WI38 (cell line): ENCODE data around the gene SCYL1.

Experiments
- H3K4me3 ChIP-seq: 2 replicates; pipeline ENCODE4 v1.5.1; 2011; ENCODE audit warnings: low read depth, mild to moderate bottlenecking, control low read depth, low read length
- CTCF ChIP-seq: IDR thresholded peaks from 2 replicates; pipeline ENCODE4 v1.5.1; 2012; ENCODE audit warnings: low read depth, mild to moderate bottlenecking, control low read depth, low read length

The SCYL1 gene

DNA sequence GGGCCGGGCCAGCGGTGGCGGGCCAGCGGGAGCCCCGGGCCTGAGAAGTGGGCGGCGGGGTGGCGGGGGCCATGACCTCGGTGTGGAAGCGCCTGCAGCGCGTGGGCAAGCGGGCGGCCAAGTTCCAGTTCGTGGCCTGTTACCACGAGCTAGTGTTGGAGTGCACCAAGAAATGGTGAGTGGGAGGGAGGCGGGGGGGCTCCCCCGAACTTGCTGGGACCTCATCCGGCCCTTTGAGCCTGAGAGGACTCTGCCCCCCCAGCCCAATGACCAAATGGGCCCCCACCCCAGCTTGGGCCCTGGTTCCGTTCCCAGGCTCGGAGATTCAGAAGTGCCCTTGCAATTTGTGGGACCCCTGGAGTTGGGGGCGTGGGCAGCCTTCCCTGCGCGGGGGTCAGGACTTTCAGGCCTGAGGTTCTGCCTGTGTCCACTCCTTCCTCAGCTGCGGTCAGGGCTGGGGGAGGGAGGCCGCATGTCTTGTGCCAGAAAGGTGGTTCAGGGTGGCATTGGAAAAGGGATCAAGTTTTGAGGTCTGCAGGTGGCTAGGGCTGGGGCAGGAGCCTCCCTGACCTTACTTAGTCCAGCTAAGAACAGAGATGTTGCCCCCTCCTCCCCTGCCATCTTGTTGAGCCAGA lies 51.5 kb downstream of the SCYL1 start:
- peak overlapping the region; percentile 63 for H3K4me3 ChIP-seq
- no peak for TF ChIP-seq CTCF

- peak overlapping the region; percentile 63 for H3K4me3 ChIP-seq
- no peak for TF ChIP-seq CTCF
Measured at GRCh38 chr11:65576867-65577755, 52.2 kb downstream of the SCYL1 start.

- TF ChIP-seq CTCF = no peak
- peak overlapping the region; percentile 63 for H3K4me3 ChIP-seq
Measured at GRCh38 chr11:65577756-65578109, 52.9 kb downstream of the SCYL1 start.

GRCh38 chr11:65578134-65578533 lies 53.3 kb downstream of the SCYL1 start:
- no peak for TF ChIP-seq CTCF
- no peak overlapping the region for H3K4me3 ChIP-seq

DNA sequence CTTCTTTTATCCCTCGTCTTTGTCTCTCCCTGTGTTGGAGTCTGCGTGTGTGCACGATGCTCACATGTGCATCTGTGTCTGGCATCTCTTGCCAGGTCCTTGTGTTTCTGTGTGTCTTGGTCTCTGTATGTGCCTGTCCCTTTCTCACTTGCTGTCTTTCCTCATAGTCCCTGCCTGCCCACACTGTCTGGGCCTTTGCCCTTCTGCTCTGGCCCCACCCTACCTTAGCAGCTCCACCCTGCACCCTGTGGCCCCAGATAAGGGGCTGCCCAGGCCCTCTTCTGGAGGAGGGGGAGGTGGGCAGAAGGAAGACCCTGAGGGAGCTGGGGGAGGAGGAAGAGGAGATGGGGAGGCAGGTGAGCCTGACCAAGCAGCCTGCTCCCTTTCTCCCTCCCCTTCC lies 53.8 kb downstream of the SCYL1 start:
- H3K4me3 ChIP-seq = no peak overlapping the region
- TF ChIP-seq CTCF = no peak

DNA sequence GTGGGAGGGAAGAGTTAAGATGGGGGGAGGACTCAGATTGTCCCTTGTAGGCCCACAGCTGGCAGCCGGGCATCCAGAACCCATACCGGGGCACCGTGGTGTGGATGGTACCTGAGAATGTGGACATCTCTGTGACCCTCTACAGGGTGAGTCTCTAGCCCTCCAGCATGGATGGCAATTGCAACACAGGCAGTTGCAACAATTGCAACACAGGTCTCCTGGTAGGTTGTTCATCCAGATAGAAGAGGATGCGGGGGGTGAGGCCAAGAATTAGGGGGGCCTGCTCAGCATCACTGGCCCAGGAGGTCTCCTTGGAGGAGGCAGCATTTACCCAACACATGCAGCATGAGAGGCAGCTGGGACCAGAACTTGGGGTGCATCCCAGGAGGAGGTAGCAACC lies 54.4 kb downstream of the SCYL1 start:
- TF ChIP-seq CTCF = no peak
- no peak overlapping the region for H3K4me3 ChIP-seq

DNA sequence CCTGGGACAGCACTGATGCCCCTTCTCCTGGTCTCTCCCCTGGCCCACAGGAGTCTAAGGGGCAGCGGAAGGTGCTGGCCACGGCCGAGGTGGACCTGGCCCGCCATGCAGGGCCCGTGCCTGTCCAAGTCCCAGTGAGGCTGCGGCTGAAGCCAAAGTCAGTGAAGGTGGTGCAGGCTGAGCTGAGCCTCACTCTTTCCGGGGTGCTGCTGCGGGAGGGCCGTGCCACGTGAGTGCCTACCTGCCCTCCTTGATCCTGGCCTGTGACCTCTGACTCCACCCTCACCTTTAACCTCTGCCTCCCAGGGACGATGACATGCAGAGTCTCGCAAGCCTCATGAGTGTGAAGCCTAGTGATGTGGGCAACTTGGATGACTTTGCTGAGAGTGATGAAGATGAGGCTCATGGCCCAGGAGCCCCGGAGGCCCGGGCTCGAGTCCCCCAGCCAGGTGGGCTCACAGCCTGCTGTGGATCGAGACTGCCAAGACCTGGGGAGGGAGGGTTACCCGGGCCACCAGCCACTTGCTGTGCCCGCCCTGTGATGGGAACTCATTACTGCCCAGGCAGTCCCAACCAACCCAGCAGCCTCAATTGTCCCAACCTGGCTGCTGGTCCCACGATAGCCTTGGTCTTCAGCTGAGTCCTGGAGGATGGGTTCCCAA lies 55.3 kb downstream of the SCYL1 start:
- no peak for TF ChIP-seq CTCF
- H3K4me3 ChIP-seq = no peak overlapping the region
